Measurements from ENCODE around the gene UBE2J2. TPM values are rescaled to one million over a fixed set of nuclear protein-coding genes. Genes with fewer than 3 reads are reported as not detected.
A peak's percentile ranks its signal among the peaks of the same experiment; 100 is the strongest.

UBE2J2 gene
- total RNA-seq, 2 donors from 2014 or later, result 69.9 to 72.7 TPM

GRCh38 chr1:1287288-1288110 lies 13.8 kb upstream of the UBE2J2 start:
- H3K4me1 Mint-ChIP-seq, result no peaks in the 10 kb centered on the region
- DNase-seq, result no peak
- Histone ChIP-seq H3K27ac (ENCODE audit: low read depth, low read length) (no peak overlapping the region), H3K27me3 (ENCODE audit: control insufficient read depth, insufficient read depth, low read length, poor library complexity, severe bottlenecking) (no peaks in the 10 kb centered on the region), H3K4me3 (ENCODE audit: low read length) (no peak overlapping the region), H3K36me3 (ENCODE audit: control insufficient read depth, insufficient read depth, low read length) (no peaks in the 10 kb centered on the region), H3K4me1 (ENCODE audit: control insufficient read depth, insufficient read depth, low read length) (no peaks in the 10 kb centered on the region), H3K9ac (ENCODE audit: extremely low read depth, low read length, poor library complexity, severe bottlenecking) (no peak overlapping the region), H3K9me3 (ENCODE audit: control insufficient read depth, low read length) (no peaks in the 10 kb centered on the region)
- H3K4me3 Mint-ChIP-seq, result no peak overlapping the region
- peaks cover 2% of the 10 kb centered on the region for H3K9me3 Mint-ChIP-seq
- no peak overlapping the region for H3K27ac Mint-ChIP-seq
- H3K36me3 Mint-ChIP-seq (ENCODE audit: low read depth), result no peaks in the 10 kb centered on the region
- no peak for TF ChIP-seq CTCF (conservative IDR thresholded peaks at IDR 0.05)
- H3K27me3 Mint-ChIP-seq (ENCODE audit: insufficient read depth), result no peaks in the 10 kb centered on the region
- whole genome bisulfite sequencing, 2 experiments (ENCODE audit: insufficient coverage in 1 of 2, insufficient read length in 1 of 2), result 91 to 93% methylated on average over 26 to 46 of the region's 46 CpGs

DNA sequence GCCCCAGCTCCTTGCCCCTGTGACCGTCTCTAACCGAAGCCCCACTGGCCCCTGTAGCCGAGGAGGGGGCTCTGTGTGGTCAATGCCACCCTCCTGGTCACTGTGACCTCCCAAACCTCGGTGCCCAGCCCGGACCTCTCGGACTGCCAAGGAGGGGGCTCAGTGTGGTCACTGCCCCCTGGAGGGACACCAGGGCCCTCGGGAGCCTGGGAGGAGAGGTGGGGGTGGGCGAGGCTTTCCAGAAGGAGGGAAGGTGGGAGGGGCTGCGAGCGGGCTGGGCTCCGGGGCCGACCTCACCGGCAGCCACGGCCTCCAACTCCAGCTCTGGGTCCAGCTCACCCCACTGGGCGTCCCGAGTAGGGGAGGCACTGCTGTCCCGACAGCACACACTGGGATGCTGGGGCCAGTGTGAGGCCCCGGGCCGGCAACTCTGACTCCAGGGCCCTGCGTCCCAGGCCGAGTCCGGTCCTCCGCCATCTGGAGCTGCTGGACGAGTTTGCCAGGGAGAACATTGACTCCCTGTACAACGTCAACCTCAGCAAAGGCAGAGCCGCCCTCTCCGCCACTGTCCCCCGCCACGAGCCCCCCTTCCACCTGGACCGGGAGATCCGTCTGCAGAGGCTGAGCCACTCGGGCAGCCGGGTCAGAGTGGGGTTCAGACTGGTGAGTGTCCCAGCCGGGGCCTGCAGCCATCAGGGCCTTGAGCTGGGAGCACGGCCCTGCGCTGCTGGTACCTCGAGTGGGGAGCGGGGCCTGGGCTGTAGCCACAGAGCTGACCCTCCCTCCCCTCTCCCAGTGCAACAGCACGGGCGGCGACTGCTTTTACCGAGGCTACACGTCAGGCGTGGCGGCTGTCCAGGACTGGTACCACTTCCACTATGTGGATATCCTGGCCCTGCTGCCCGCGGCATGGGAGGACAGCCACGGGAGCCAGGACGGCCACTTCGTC lies 12.9 kb upstream of the UBE2J2 start:
- no peaks in the 10 kb centered on the region for H3K27me3 ChIP-seq (ENCODE audit: control insufficient read depth, insufficient read depth, low read length, poor library complexity, severe bottlenecking)
- peak; percentile 50 for DNase-seq
- peaks cover 2% of the 10 kb centered on the region for H3K9me3 Mint-ChIP-seq
- H3K36me3 ChIP-seq (ENCODE audit: control insufficient read depth, insufficient read depth, low read length), result no peaks in the 10 kb centered on the region
- H3K4me3 ChIP-seq (ENCODE audit: low read length), result no peak overlapping the region
- no peak overlapping the region for H3K9ac ChIP-seq (ENCODE audit: extremely low read depth, low read length, poor library complexity, severe bottlenecking)
- H3K27me3 Mint-ChIP-seq (ENCODE audit: insufficient read depth), result no peaks in the 10 kb centered on the region
- no peak overlapping the region for H3K27ac Mint-ChIP-seq
- no peak overlapping the region for H3K27ac ChIP-seq (ENCODE audit: low read depth, low read length)
- H3K4me1 ChIP-seq (ENCODE audit: control insufficient read depth, insufficient read depth, low read length), result no peaks in the 10 kb centered on the region
- no peak overlapping the region for H3K4me3 Mint-ChIP-seq
- no peaks in the 10 kb centered on the region for H3K4me1 Mint-ChIP-seq
- no peaks in the 10 kb centered on the region for H3K36me3 Mint-ChIP-seq (ENCODE audit: low read depth)
- no peak for TF ChIP-seq CTCF (conservative IDR thresholded peaks at IDR 0.05)
- WGBS, 2 experiments (ENCODE audit: insufficient coverage in 1 of 2, insufficient read length in 1 of 2), result 90 to 93% methylated on average over 32 to 50 of the region's 50 CpGs
- no peaks in the 10 kb centered on the region for H3K9me3 ChIP-seq (ENCODE audit: control insufficient read depth, low read length)

DNA sequence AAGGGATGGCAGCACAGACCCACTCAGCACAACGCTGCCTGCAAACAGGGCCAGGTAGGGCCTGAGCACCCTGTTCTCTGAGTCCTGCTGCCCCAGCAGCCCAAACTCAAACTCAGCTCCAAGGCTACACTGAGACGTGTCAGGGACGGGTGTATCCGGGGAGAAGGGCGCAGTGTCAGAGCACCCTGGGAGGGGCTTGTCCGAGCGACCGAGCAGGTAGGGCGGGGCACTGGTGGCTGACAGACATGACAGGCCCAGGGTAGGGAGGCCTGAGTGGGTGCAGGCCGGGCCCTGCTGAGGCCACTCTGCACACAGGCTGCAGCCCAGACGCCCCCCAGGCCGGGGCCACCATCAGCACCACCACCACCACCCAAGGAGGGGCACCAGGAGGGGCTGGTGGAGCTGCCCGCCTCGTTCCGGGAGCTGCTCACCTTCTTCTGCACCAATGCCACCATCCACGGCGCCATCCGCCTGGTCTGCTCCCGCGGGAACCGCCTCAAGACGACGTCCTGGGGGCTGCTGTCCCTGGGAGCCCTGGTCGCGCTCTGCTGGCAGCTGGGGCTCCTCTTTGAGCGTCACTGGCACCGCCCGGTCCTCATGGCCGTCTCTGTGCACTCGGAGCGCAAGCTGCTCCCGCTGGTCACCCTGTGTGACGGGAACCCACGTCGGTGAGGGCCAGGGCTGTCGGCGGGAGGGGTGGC lies 12.1 kb upstream of the UBE2J2 start:
- Mint-ChIP-seq H3K4me3 (no peak overlapping the region), H3K27me3 (ENCODE audit: insufficient read depth) (no peaks in the 10 kb centered on the region), H3K36me3 (ENCODE audit: low read depth) (no peaks in the 10 kb centered on the region), H3K27ac (no peak overlapping the region), H3K9me3 (peaks cover 2% of the 10 kb centered on the region), H3K4me1 (no peaks in the 10 kb centered on the region)
- no peak overlapping the region for H3K27ac ChIP-seq (ENCODE audit: low read depth, low read length)
- no peak for TF ChIP-seq CTCF (conservative IDR thresholded peaks at IDR 0.05)
- no peak overlapping the region for H3K4me3 ChIP-seq (ENCODE audit: low read length)
- no peaks in the 10 kb centered on the region for H3K36me3 ChIP-seq (ENCODE audit: control insufficient read depth, insufficient read depth, low read length)
- no peaks in the 10 kb centered on the region for H3K4me1 ChIP-seq (ENCODE audit: control insufficient read depth, insufficient read depth, low read length)
- DNase-seq, result peak; percentile 53
- H3K9me3 ChIP-seq (ENCODE audit: control insufficient read depth, low read length), result no peaks in the 10 kb centered on the region
- no peaks in the 10 kb centered on the region for H3K27me3 ChIP-seq (ENCODE audit: control insufficient read depth, insufficient read depth, low read length, poor library complexity, severe bottlenecking)
- no peak overlapping the region for H3K9ac ChIP-seq (ENCODE audit: extremely low read depth, low read length, poor library complexity, severe bottlenecking)
- 91% methylated on average over 28 to 37 of the region's 37 CpGs for WGBS, 2 experiments (ENCODE audit: insufficient coverage in 1 of 2, insufficient read length in 1 of 2)
